Fibroblast of pulmonary artery (primary cell): ENCODE measurements around the gene NCAPG2.
"Not testable (repeated sequence)": the region's sequence is repeated elsewhere in the genome, so short reads cannot be mapped to it uniquely, and the experiment has no call there.

Source experiments
- DNase-seq: peaks from one replicate; pipeline ENCODE4 v3.0.0-alpha.2; 2010; ENCODE audit warnings: low read depth
- H3K4me3 ChIP-seq: replicated peaks from 2 replicates; pipeline ENCODE4 v1.5.1; 2011; ENCODE audit warnings: low read depth, mild to moderate bottlenecking, control low read depth, low read length, moderate library complexity
- TF ChIP-seq, protein P1 (sequence below): IDR thresholded peaks from 2 replicates; pipeline ENCODE4 v1.5.1; 2011; ENCODE audit warnings: mild to moderate bottlenecking, control low read depth, low read length, inconsistent platforms; ENCODE audit errors: missing control alignments

The NCAPG2 gene

DNA sequence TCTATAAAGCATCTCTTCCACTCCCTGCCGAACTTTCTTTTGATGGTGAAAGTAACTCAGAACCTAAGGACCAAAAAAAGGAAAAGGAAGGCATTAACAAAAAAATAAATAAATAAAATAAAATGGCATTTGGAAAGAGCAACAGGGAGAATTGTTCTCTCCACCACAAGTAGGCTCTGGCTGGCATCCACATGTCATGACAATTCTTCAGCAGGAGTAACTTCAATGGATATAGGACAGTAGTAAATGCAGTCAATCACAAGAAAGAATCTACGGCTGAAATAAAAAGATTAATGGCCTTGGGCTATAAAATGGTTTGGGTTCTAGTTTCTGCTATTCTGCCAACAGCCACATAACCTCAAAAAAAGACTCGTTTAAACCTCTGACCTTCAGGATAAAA is 23.9 kb downstream of the NCAPG2 start:
- H3K4me3 ChIP-seq: no peak overlapping the region
- TF ChIP-seq, protein P1, sequence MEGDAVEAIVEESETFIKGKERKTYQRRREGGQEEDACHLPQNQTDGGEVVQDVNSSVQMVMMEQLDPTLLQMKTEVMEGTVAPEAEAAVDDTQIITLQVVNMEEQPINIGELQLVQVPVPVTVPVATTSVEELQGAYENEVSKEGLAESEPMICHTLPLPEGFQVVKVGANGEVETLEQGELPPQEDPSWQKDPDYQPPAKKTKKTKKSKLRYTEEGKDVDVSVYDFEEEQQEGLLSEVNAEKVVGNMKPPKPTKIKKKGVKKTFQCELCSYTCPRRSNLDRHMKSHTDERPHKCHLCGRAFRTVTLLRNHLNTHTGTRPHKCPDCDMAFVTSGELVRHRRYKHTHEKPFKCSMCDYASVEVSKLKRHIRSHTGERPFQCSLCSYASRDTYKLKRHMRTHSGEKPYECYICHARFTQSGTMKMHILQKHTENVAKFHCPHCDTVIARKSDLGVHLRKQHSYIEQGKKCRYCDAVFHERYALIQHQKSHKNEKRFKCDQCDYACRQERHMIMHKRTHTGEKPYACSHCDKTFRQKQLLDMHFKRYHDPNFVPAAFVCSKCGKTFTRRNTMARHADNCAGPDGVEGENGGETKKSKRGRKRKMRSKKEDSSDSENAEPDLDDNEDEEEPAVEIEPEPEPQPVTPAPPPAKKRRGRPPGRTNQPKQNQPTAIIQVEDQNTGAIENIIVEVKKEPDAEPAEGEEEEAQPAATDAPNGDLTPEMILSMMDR: no peak
- DNase-seq: no peak

DNA sequence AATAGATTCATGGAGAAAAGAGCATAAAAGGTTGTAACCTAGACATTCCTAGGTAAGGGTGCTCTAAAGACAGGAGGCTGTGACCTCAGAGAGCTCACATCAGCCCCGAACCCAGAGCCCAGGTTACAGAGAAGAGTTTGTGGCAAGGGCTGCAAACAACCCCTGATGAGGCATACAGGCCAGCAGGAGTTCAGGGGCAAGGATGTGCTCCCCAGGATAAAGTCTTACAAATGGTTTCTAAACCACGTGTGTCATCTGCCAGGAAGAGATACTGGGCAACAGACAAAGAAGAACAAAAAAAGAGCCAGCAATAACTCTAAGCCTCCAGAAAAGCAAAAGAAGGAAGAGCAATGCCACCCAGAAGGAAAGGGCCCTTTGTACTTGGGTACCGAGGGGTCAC is 27.7 kb downstream of the NCAPG2 start:
- no peak for DNase-seq
- TF ChIP-seq, protein P1: no peak
- H3K4me3 ChIP-seq: no peak overlapping the region

DNA sequence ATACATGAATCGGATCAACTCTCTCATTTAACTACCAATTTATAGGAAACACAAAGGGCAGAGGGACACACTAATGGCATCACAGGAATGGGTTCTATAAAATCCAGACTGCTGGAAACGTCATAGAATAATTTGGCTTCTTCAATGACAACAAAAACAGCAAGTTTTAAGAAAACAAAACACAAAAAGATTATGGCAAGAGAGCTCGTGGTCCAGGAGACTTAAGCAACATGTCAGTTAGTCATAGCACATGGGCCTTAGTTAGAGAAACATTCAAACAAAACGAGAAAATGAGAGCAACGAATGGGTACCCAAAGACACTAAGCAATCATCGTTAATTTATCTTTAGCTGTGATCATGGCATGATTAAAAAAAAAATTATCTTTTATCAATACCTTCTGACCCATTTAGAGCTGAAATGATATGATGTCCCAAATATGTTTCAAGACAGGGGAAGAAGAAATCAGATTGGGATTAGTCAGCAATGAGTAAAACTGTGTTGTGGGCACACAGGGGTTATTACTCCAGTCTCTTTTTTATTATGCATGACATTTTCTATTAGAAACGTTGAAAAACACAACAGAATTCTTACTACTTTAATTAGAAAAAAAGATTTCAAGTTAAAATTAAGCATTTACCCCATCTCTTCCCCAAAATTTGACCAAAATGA is 28.3 kb downstream of the NCAPG2 start:
- no peak overlapping the region for H3K4me3 ChIP-seq
- TF ChIP-seq, protein P1: no peak
- DNase-seq: peak; percentile 35

DNA sequence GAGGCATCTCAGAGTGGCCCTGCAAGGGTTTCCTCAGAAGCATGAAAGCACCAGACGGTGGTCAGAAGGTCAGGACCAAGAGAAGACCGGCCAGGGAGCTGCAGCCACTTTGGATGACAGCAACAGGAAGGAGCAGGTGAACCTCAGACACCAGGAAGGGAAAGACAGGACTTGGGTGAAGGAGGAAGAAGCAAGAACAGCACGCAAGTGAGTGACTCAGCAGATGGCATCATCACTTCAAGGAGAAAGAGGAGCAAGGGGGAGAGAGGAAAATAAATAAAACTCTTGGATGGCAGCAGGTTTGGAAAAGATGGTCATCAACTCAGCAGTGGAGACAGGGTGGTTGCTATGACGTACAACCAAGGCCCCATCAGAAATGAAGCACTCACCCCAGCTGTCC is 31.6 kb downstream of the NCAPG2 start:
- H3K4me3 ChIP-seq: no peak overlapping the region
- TF ChIP-seq, protein P1: no peak

DNA sequence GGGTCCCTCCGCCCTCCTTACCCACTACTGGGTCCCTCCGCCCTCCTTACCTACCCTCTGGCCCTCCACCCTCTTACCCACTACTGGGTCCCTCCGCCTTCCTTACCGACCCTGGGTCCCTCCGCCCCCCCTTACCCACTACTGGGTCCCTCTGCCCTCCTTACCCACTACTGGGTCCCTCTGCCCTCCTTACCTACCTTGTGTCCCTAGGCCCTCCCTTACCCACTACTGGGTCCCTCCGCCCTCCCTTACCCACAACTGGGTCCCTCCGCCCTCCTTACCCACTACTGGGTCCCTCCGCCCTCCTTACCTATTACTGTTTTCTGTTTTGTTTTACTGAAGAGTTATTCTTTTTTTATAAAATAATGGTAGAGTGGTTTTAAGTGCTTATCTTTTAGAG is 36.5 kb downstream of the NCAPG2 start:
- not testable (repeated sequence) for DNase-seq, H3K4me3 ChIP-seq

More for the DNA sequence above, 31.6 kb downstream of the NCAPG2 start:
- peak; percentile 34 for DNase-seq

DNA sequence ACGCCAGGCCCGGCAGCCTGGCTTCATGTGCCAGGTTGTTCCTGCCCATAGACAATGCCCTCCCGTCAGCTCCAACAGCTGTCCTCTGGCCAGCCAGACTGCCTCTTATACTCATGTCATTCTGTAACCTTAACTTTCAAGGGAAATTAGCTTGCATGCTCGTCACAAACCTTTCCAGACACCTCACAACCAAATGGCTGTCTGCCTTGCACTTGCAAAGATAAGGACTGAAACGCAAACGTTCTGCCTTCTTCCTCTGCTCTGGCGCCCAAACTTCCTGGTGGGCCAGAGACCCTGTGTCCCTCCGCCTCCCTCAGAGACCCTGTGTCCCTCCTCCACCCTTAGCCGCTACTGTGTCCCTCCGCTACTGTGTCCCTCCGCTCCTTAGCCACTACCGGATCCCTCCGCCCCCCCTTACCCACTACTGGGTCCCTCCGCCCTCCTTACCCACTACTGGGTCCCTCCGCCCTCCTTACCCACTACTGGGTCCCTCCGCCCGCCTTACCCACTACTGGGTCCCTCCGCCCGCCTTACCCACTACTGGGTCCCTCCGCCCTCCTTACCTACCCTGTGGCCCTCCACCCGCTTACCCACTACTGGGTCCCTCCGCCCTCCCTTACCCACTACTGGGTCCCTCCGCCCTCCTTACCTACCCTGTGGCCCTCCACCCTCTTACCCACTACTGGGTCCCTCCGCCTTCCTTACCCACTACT is 37.5 kb downstream of the NCAPG2 start:
- H3K4me3 ChIP-seq, DNase-seq: not testable (repeated sequence)

DNA sequence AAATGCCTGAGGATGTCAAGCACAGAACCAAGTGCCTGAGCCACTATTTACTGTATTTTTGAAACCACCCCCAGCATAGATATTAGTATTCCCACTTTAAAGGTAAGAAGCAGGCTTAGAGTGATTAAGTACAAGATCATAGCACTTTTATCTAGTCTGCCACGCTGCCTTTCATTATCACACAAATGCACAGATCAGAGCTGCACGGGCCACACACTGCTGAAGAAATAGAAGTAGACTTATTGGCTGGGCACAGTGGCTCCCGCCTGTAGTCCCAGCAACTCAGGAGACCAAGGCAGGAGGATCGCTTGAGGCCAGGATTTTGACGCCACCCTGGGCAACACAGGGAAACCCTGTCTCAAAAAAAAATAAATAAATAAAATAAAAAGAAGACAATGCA is 38.2 kb downstream of the NCAPG2 start:
- H3K4me3 ChIP-seq: no peak overlapping the region
- no peak for DNase-seq
- TF ChIP-seq, protein P1: no peak

DNA sequence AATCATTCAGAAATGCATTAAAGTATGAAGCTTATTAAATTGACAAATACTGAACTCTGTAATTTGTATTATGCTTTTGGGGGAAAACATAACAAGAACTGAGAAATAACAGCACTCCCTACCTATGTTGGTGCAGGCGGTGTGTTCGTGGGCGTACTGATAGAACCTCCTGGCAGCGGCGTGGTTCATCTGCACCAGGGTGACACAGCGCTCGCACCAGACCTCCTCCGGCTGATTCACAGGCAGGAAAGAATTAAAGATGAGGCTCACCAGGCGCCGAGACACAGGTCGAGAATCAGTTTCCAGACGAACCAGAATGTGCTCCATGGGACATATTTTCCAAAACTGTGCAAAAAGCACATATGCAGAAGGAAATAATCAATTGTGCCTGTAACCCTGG is 40.2 kb downstream of the NCAPG2 start:
- no peak overlapping the region for H3K4me3 ChIP-seq
- TF ChIP-seq, protein P1: no peak
- no peak for DNase-seq
